Mucosa of rectum (tissue), 2 donors: ENCODE results near the gene PCAT7.
A peak's percentile ranks its signal among the peaks of the same experiment; 100 is the strongest.
"Not testable (repeated sequence)": the region's sequence is repeated elsewhere in the genome, so short reads cannot be mapped to it uniquely, and the experiment has no call there.

Experiments
- H3K27ac ChIP-seq, 2 donors: one replicate each; pipeline ENCODE4 v1.7.0; 2013; ENCODE audit warnings: inconsistent platforms in 2 of 2, low read depth in 2 of 2, low read length in 2 of 2
- H3K27me3 ChIP-seq, 2 donors: one replicate each; pipeline ENCODE4 v1.7.0; 2013; ENCODE audit warnings: low read length in 2 of 2; ENCODE audit not compliant: control insufficient read depth in 2 of 2, insufficient read depth in 2 of 2
- H3K36me3 ChIP-seq, 2 donors: one replicate each; pipeline ENCODE4 v1.7.0; 2013; ENCODE audit warnings: low read length in 2 of 2; ENCODE audit not compliant: control insufficient read depth in 2 of 2, insufficient read depth in 2 of 2
- H3K4me1 ChIP-seq, 2 donors: one replicate each; pipeline ENCODE4 v1.7.0; 2013; ENCODE audit warnings: low read length in 2 of 2, mild to moderate bottlenecking in 1 of 2; ENCODE audit not compliant: control insufficient read depth in 2 of 2, insufficient read depth in 2 of 2
- H3K4me3 ChIP-seq, 2 donors: one replicate each; pipeline ENCODE4 v1.7.0; 2013; ENCODE audit warnings: low read length in 2 of 2
- H3K9ac ChIP-seq, 2 donors: one replicate each; pipeline ENCODE4 v1.7.0; 2013; ENCODE audit warnings: low read length in 2 of 2, low read depth in 1 of 2, mild to moderate bottlenecking in 1 of 2
- H3K9me3 ChIP-seq, 2 donors: one replicate each; pipeline ENCODE4 v1.7.0; 2013; ENCODE audit warnings: low read length in 2 of 2; ENCODE audit not compliant: control insufficient read depth in 2 of 2
- donor health status: healthy.
- donor health status: Normal muscosa, but diverticular disease.

Gene PCAT7

GRCh38 chr9:94526951-94527350 is 27.9 kb upstream of the PCAT7 start:
- Histone ChIP-seq H3K27ac (no peak overlapping the region), H3K4me1 (no peaks in the 10 kb centered on the region), H3K9ac (no peak overlapping the region), H3K36me3 (no peaks in the 10 kb centered on the region), H3K27me3 (no peaks in the 10 kb centered on the region), H3K9me3 (no peaks in the 10 kb centered on the region), H3K4me3 (no peak overlapping the region)

GRCh38 chr9:94528886-94529285 is 26.0 kb upstream of the PCAT7 start:
- Histone ChIP-seq H3K36me3 (no peaks in the 10 kb centered on the region), H3K9ac (no peak overlapping the region), H3K4me1 (peaks cover 5 to 9% of the 10 kb centered on the region in 2 donors), H3K27me3 (no peaks in the 10 kb centered on the region), H3K9me3 (no peaks in the 10 kb centered on the region), H3K4me3 (no peak overlapping the region), H3K27ac (no peak overlapping the region)

GRCh38 chr9:94533155-94533554 is 21.7 kb upstream of the PCAT7 start:
- Histone ChIP-seq H3K36me3 (no peaks in the 10 kb centered on the region), H3K9me3 (no peaks in the 10 kb centered on the region), H3K4me1 (peaks cover 11 to 16% of the 10 kb centered on the region in 2 donors), H3K27ac (no peak overlapping the region), H3K4me3 (peak overlapping the region in 1 of 2 donors; percentile 28), H3K27me3 (no peaks in the 10 kb centered on the region), H3K9ac (no peak overlapping the region)

- H3K36me3 ChIP-seq, result no peaks in the 10 kb centered on the region
- H3K4me3 ChIP-seq, result peak overlapping the region in 1 of 2 donors; percentile 28
- no peaks in the 10 kb centered on the region for H3K9me3 ChIP-seq
- peak overlapping the region in 1 of 2 donors; percentile 39 for H3K27ac ChIP-seq
- no peak overlapping the region for H3K9ac ChIP-seq
- no peaks in the 10 kb centered on the region for H3K27me3 ChIP-seq
- peaks cover 11 to 16% of the 10 kb centered on the region in 2 donors for H3K4me1 ChIP-seq
Measured at GRCh38 chr9:94533601-94534000, 21.3 kb upstream of the PCAT7 start.

- Histone ChIP-seq H3K9ac (no peak overlapping the region), H3K4me3 (no peak overlapping the region), H3K4me1 (peaks cover 11 to 16% of the 10 kb centered on the region in 2 donors), H3K36me3 (no peaks in the 10 kb centered on the region), H3K27ac (no peak overlapping the region), H3K27me3 (no peaks in the 10 kb centered on the region), H3K9me3 (no peaks in the 10 kb centered on the region)
Measured at GRCh38 chr9:94534901-94535300, 20.0 kb upstream of the PCAT7 start.

- Histone ChIP-seq H3K27me3 (no peaks in the 10 kb centered on the region), H3K9me3 (no peaks in the 10 kb centered on the region), H3K36me3 (no peaks in the 10 kb centered on the region), H3K27ac (no peak overlapping the region), H3K4me3 (no peak overlapping the region), H3K4me1 (peaks cover 5 to 7% of the 10 kb centered on the region in 2 donors), H3K9ac (no peak overlapping the region)
Measured at GRCh38 chr9:94538908-94539307, 16.0 kb upstream of the PCAT7 start.

GRCh38 chr9:94544335-94544734 is 10.5 kb upstream of the PCAT7 start:
- not testable (repeated sequence) for H3K9me3 ChIP-seq, H3K27ac ChIP-seq, H3K9ac ChIP-seq, H3K4me1 ChIP-seq, H3K4me3 ChIP-seq, H3K27me3 ChIP-seq, H3K36me3 ChIP-seq

GRCh38 chr9:94545940-94546339 is 8.9 kb upstream of the PCAT7 start:
- no peaks in the 10 kb centered on the region for H3K9me3 ChIP-seq
- peaks cover 0 to 2% of the 10 kb centered on the region in 2 donors for H3K27me3 ChIP-seq
- no peak overlapping the region for H3K27ac ChIP-seq
- H3K4me1 ChIP-seq, result no peaks in the 10 kb centered on the region
- no peaks in the 10 kb centered on the region for H3K36me3 ChIP-seq
- H3K4me3 ChIP-seq, result no peak overlapping the region
- no peak overlapping the region for H3K9ac ChIP-seq

- Histone ChIP-seq H3K4me3 (peak overlapping the region; percentile 73 to 77), H3K9me3 (no peaks in the 10 kb centered on the region), H3K36me3 (no peaks in the 10 kb centered on the region), H3K9ac (peak overlapping the region; percentile 24 to 66), H3K27ac (peak overlapping the region; percentile 67 to 87), H3K27me3 (peaks cover 0 to under 1% of the 10 kb centered on the region in 2 donors), H3K4me1 (peaks cover 4 to 6% of the 10 kb centered on the region in 2 donors)
Measured at GRCh38 chr9:94553029-94553938, 1.6 kb upstream of the PCAT7 start.

- H3K27me3 ChIP-seq, result no peaks in the 10 kb centered on the region
- H3K36me3 ChIP-seq, result peaks cover 0 to 1% of the 10 kb centered on the region in 2 donors
- no peaks in the 10 kb centered on the region for H3K9me3 ChIP-seq
- H3K4me3 ChIP-seq, result peak overlapping the region; percentile 73 to 77
- peak overlapping the region in 1 of 2 donors; percentile 66 for H3K9ac ChIP-seq
- H3K27ac ChIP-seq, result peak overlapping the region; percentile 82 to 87
- H3K4me1 ChIP-seq, result peaks cover 4 to 6% of the 10 kb centered on the region in 2 donors
Measured at GRCh38 chr9:94554078-94554438, 825 bp upstream of the PCAT7 start.
